Ureter (tissue), 1 donor: ENCODE data around the gene LPCAT4. TPM values are rescaled to one million over a fixed set of nuclear protein-coding genes. Genes with fewer than 3 reads are reported as not detected.
"Not testable (repeated sequence)": the region's sequence is repeated elsewhere in the genome, so short reads cannot be mapped to it uniquely, and the experiment has no call there.

ENCODE experiments used
- DNase-seq: peaks from one replicate; pipeline ENCODE4 v3.0.0-alpha.2; 2020; ENCODE audit warnings: low spot score
- total RNA-seq: library from RNA; stranded (reverse); gene quantifications from one replicate; pipeline ENCODE4 v1.2.4, GENCODE V29; 2023
- donor health status: DM: yes; HTN: yes; CAD: no.

LPCAT4 gene
- total RNA-seq, 1 donor from 2014 or later: 100 TPM

- DNase-seq: peak; percentile 61
Measured at GRCh38 chr15:34362047-34362773, 4.8 kb downstream of the LPCAT4 start.

GRCh38 chr15:34361278-34361677 is 5.7 kb downstream of the LPCAT4 start:
- DNase-seq: no peak

GRCh38 chr15:34360298-34360697 is 6.7 kb downstream of the LPCAT4 start:
- DNase-seq: peak; percentile 70

- peak; percentile 52 for DNase-seq
Measured at GRCh38 chr15:34359416-34359815, 7.6 kb downstream of the LPCAT4 start.

- DNase-seq: no peak
Measured at GRCh38 chr15:34358948-34359347, 8.0 kb downstream of the LPCAT4 start.

- no peak for DNase-seq
Measured at GRCh38 chr15:34358367-34358766, 8.6 kb downstream of the LPCAT4 start.

- no peak for DNase-seq
Measured at GRCh38 chr15:34357653-34358052, 9.3 kb downstream of the LPCAT4 start.

- DNase-seq: no peak
Measured at GRCh38 chr15:34355241-34355640, 11.8 kb downstream of the LPCAT4 start.

GRCh38 chr15:34354286-34354685 is 12.7 kb downstream of the LPCAT4 start:
- DNase-seq: no peak

GRCh38 chr15:34353627-34354026 is 13.4 kb downstream of the LPCAT4 start:
- DNase-seq: no peak

- not testable (repeated sequence) for DNase-seq
Measured at GRCh38 chr15:34352996-34353395, 14.0 kb downstream of the LPCAT4 start.

- DNase-seq: no peak
Measured at GRCh38 chr15:34349769-34350168, 17.2 kb downstream of the LPCAT4 start.

- no peak for DNase-seq
Measured at GRCh38 chr15:34348735-34349300, 18.2 kb downstream of the LPCAT4 start.

GRCh38 chr15:34347951-34348638 is 18.9 kb downstream of the LPCAT4 start:
- no peak for DNase-seq

GRCh38 chr15:34342737-34343575 is 24.0 kb downstream of the LPCAT4 start, which contains the start of the genes NOP10 and NUTM1:
TSS of gene NOP10 (minus strand) at chr15:34343136. CDS start at chr15:34343073, 63 bp downstream.
TSS of gene NUTM1 (plus strand) at chr15:34343315. CDS start at chr15:34343697, 382 bp downstream.
- DNase-seq: peak; percentile 93

- not testable (repeated sequence) for DNase-seq
Measured at GRCh38 chr15:34342213-34342736, 24.7 kb downstream of the LPCAT4 start.

GRCh38 chr15:34341381-34342212 is 25.4 kb downstream of the LPCAT4 start:
- no peak for DNase-seq

GRCh38 chr15:34339946-34340345 is 27.1 kb downstream of the LPCAT4 start:
- no peak for DNase-seq

- no peak for DNase-seq
Measured at GRCh38 chr15:34338347-34338746, 28.6 kb downstream of the LPCAT4 start.

- DNase-seq: peak; percentile 88
Measured at GRCh38 chr15:34337557-34338306, 29.3 kb downstream of the LPCAT4 start, which contains the start of gene SLC12A6. TSS of gene SLC12A6 (minus strand) at chr15:34337781. CDS start at chr15:34336680, 1,101 bp downstream.
